ENCODE results near the gene SETD1A.

DNA sequence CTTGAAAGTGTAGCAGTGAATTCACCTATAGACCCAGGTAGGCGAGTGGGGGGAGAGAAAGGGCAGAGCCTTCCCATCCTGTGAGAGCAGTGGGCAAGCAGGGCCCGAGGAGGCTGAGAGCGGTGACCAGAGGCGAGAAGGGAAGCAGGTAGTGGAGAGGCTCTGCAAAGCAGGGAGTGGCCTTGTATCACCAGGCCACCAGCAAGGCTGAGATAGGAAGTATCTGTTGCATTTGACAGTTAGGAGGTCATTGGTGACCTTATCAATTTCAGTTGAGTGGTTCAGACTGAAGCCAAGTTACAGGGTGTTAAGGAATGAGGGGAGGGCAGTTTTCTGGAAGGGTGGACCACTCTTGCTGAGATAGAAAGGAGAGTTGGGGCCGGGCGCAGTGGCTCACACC lies 16.8 kb downstream of the SETD1A start:
- TF ChIP-seq, protein P1, sequence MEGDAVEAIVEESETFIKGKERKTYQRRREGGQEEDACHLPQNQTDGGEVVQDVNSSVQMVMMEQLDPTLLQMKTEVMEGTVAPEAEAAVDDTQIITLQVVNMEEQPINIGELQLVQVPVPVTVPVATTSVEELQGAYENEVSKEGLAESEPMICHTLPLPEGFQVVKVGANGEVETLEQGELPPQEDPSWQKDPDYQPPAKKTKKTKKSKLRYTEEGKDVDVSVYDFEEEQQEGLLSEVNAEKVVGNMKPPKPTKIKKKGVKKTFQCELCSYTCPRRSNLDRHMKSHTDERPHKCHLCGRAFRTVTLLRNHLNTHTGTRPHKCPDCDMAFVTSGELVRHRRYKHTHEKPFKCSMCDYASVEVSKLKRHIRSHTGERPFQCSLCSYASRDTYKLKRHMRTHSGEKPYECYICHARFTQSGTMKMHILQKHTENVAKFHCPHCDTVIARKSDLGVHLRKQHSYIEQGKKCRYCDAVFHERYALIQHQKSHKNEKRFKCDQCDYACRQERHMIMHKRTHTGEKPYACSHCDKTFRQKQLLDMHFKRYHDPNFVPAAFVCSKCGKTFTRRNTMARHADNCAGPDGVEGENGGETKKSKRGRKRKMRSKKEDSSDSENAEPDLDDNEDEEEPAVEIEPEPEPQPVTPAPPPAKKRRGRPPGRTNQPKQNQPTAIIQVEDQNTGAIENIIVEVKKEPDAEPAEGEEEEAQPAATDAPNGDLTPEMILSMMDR (conservative IDR thresholded peaks at IDR 0.05): no peak
- no peak for TF ChIP-seq EZH2 (IDR thresholded peaks at IDR 0.05; ENCODE audit: low read depth)

Measured in PC-9 (cell line).